MV-4-11 (cell line): ENCODE results near the gene CCDC57.
"Not testable (repeated sequence)": the region's sequence is repeated elsewhere in the genome, so short reads cannot be mapped to it uniquely, and the experiment has no call there.

Source experiments
- DNase-seq: peaks from one replicate; lab custom pipeline; 2025; lab: John Stamatoyannopoulos, UW

Gene CCDC57

DNA sequence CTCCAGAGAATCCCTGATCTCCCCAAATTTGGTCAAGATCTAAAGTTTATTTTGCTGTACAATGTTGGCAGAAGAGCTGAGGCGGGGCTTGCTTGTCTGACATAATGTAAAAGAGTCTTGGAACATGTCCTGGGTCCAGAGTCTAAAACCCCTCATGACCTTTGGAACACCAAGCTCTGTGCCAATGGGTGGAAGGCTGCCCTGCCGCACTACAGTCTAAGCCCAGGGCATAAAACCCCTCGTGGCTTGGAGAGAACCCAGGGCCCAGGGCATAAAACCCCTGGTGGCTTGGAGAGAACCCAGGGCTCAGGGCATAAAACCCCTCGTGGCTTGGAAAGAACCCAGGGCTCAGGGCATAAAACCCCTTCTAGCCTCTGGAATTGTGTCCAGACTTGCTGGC lies 36.7 kb downstream of the CCDC57 start:
- no peak for DNase-seq

GRCh38 chr17:82175201-82175600 lies 37.4 kb downstream of the CCDC57 start:
- no peak for DNase-seq

GRCh38 chr17:82174042-82174857 lies 38.4 kb downstream of the CCDC57 start:
- DNase-seq = not testable (repeated sequence)

DNA sequence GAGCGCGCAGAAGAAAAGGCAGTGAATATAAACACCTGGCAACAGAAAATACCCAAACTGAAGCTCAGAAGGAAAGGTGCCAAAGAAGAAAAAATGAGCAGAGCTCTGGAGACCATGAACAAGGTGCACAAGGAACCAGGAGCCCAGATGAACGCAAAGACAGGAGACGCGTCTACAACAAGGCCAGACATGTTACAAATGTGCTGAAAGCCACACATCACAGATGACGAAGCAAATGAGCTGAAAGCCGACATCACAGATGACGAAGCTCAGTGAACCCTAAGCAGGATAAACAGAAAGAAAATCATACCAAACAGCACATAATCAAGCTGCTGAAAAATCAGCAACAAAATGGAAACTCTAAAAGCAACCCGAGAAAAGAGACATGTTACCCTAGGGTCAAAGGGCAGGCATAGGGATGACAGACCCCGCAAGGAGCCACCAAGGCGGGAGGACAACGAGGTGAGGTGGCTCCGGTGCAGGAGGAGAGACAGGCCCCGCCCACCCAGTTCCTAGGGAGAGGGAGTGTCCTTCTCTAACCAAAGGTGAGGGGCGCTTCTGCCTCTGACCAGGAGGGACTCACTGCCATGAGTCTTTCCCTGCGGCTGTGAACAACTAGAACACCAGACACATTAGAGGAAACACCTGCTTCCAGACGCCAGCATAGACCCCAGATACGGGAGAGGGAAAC lies 39.1 kb downstream of the CCDC57 start:
- no peak for DNase-seq

- no peak for DNase-seq
Measured at GRCh38 chr17:82172486-82173160, 40.0 kb downstream of the CCDC57 start.

DNA sequence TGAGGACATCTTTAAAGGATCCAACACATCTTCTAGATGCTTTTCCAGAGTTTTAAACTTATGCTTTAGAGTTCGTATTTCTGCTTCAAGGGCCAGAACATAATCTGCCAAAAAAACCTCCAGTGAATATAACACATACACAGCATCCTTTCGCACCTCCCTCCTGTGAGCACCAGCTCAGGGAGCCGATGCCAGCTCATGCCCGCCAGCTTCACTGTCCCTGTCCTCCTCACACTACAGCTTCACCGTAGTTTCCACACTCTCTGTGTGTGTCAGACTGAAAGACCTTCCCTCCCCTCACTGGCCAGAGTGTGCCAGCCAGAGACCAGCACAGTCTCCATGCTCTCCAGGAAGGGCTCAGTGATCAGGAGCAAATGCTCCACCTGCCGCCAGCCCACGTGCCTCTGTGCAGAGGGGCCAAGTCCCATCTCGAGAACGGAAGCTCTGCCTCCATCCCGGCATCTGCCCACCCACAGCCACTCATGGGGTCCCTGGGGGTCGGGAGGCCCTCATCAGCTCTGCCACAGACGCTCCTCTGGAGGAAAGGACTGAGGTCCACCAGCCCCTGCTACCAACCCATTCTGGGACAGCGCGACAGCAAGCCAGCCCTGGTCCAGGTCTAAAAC lies 40.8 kb downstream of the CCDC57 start:
- DNase-seq = no peak

DNA sequence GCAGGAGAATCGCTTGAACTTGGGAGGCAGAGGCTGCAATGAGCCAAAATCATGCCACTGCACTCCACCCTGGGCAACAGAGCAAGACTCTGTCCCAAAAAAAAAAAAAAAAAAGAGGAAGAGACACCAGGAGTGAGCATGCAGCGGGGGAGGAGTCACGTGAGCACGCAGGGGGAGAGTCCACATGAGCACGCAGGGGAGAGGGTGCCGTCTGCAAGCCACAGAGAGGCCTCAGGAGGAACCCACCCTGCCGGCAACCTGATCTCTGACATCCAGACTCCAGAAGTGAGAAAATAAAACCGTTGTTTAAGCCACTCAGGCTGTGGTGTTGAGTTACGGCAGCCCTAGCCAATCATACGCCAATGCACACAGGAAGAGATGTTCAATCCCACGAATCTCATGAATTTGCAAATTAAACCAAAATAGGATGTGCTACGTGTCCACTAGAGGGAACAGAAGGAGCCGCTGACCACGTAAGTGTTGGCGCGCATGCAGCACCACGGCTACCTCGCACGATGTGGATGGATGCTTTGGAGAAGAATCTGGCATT lies 42.2 kb downstream of the CCDC57 start:
- DNase-seq = peak; percentile 71

DNA sequence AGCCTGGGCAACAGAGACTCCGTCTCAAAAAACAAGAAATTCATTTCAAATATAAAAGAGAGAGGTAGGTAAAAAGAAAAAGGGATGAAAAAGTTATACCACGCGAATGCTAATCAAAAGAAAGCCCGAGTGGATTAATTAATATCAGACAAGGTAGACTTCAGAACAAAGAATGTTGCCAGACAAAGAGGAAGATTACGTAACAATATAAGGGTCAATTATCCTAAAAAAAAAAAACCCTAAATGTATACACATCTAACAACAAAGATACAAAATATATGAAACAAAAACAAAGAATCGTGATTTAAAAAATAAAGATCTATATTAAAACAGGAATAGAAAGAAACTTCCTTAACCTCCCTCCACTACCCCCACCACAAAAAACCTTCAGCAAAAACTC lies 44.1 kb downstream of the CCDC57 start:
- DNase-seq = no peak

- DNase-seq = no peak
Measured at GRCh38 chr17:82167028-82167427, 45.6 kb downstream of the CCDC57 start.

- DNase-seq = no peak
Measured at GRCh38 chr17:82164853-82165252, 47.8 kb downstream of the CCDC57 start.

GRCh38 chr17:82161216-82161615 lies 51.4 kb downstream of the CCDC57 start:
- DNase-seq = no peak

- DNase-seq = no peak
Measured at GRCh38 chr17:82160075-82160474, 52.6 kb downstream of the CCDC57 start.

DNA sequence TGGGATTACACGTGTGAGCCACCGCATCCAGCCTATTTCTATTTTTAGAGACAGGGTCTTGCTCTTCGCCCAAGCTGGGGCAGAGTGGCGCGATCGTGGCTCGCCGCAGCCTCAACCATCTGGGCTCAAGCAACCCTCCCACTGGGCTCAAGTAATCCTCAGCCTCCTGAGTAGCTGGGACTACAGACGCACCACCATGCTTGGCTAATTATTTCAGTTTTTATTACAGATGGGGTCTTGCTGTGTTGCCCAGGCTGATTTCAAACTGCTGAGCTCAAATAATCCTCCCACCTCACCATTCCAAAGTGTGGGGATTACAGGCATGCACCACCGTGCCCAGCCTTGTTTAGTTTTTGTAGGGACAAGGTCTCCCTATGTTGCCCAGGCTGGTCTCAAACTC lies 53.8 kb downstream of the CCDC57 start:
- DNase-seq = no peak

DNA sequence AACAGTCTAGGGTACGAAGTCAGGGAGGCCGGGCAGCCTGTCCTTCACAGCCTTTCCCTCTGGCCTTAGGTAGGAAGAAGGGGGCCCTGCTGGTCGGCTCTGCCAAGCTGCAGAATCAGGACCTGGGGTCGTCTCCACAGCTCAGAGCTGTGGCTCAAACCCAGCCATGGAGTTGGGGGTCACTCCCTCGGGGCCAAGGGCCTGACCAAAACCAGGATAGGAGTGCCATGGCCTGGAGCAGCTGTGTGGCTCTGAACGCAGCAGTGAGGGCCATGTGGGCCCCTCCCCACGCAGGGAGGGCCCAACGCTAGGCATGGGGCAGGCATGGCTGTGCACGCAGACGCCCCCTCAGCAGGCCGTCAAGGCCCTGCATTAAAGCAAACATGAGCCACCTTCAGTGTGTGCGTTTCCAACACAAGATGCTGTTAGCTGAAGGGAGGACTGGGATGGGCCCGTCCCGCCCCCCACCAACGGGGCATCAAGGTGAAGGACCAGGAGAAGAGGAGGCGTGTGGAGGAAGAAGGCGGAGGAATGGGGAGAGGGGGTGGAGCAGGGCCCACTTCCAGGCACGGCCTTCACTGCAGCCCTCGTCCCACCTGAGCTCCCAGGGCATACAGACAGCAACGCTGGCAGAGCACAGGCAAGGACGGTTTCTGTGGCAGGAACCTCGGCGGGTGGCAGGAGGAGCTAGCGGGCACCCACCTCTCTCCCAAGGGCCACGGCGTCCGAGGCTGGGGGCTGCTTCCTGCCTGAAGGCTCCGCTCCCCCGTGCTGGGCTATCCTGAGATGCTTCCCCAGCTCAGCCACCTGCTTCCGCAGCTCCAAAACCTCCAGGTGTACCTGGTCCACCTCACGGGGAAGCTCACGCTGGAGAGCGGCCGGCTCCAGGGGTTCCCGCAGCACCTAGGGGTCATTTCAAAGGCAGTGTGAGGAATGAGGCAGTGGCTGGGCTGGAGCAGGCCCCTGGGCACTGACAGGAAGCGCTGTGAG lies 55.3 kb downstream of the CCDC57 start:
- no peak for DNase-seq

DNA sequence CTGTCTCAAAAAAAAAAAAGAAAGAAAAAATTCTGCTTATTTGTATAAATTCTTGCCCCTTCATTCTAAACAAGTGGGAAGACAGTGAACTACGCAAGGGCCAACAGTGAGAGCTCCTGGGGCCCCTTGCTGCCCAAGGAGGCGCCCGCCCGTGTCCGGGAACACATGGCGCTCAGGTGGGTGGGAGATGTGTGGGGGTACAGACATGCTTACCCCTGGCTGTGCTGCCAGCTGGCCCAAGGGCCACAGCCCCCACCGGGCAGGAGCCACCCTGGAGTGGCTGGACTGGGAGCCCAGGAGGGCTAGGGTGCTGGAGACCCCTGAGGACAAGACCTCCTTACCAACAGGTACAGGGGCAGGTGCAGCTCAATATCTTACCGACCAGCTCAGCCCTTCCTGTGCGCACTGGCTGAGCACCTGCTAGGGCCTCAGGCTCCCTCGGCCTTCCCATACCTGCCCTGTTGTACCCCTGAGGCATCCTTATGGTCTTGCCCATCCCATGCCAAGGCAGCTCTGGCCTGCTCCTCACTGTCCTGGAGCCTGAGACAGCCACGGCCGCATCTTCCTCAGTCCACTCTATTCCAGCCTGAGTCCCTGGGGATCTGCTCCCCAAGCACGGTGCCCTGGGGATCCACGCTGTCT lies 56.2 kb downstream of the CCDC57 start:
- DNase-seq = no peak

- DNase-seq = no peak
Measured at GRCh38 chr17:82155606-82156005, 57.0 kb downstream of the CCDC57 start.

- no peak for DNase-seq
Measured at GRCh38 chr17:82154881-82155331, 57.7 kb downstream of the CCDC57 start.

DNA sequence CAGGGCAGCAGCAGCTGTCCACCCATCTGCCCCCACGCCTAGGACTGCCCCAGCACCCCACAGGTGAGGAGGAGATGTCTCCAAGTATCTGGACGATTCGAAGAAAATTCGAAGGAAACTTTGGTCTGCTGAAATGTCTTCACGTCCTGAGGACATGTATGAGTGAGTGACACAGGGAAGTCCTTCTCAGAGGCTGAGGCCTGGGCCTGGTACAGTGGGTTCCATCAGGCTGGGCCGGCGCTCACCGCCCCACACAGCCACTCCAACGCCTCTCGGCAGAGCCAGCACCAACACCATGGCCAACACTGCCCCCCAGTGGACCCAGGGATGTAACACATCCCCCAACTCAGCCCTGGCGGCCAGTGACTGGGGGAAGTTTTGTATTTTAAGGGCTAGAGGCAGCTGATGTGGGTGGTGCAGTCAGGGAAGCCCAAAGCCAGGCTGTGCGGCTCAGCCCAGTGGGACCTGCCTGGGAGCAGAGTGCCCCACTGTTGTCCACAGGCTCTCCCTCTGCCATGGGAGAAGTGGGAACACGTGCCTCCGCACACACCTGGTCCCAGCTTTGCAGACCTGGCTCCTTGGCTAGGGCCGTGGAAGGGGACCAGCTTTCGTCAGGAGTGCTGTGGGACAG lies 58.8 kb downstream of the CCDC57 start:
- peak; percentile 72 for DNase-seq

DNA sequence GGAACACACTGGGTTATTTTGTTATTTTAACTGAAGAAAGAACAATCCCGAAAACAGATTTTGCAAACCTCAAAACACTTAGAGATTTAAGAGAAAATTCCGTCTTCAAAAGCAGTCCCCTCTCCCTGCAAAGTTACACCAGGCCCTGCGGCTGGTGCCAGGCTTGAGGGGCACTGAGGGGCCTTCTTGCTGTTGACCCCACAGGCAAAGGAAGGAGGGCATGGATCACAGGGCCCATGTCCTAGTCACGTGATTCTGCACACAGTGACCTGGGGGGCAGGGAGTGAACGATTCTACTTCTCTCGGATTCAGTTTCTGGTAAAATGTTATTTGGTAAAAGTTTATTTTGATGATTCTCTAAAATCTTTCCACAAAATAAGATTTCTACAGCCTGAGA lies 59.3 kb downstream of the CCDC57 start:
- no peak for DNase-seq
